Measurements from ENCODE around the gene TENM4. TPM values are rescaled to one million over a fixed set of nuclear protein-coding genes. Genes with fewer than 3 reads are reported as not detected.

Gene TENM4
- total RNA-seq, 2 experiments from 2014 or later, result not detected

GRCh38 chr11:79129702-79130101 is 311.1 kb downstream of the TENM4 start:
- no peaks in the 10 kb centered on the region for H3K27me3 Mint-ChIP-seq
- H3K27ac Mint-ChIP-seq, result no peak overlapping the region
- H3K4me1 Mint-ChIP-seq (ENCODE audit: low read depth), result no peaks in the 10 kb centered on the region
- CTCF ChIA-PET, result no interaction called here
- peaks cover 3% of the 10 kb centered on the region for H3K36me3 Mint-ChIP-seq
- H3K9me3 Mint-ChIP-seq, result peaks cover 13% of the 10 kb centered on the region
- DNase-seq, result no peak
- POLR2A ChIA-PET, result no interaction called here
- H3K4me3 Mint-ChIP-seq, result no peak overlapping the region
- intact Hi-C loops (cut with micrococcal nuclease), result no loop called here

- Mint-ChIP-seq H3K36me3 (peaks cover 3% of the 10 kb centered on the region), H3K4me3 (no peak overlapping the region), H3K27ac (no peak overlapping the region), H3K4me1 (ENCODE audit: low read depth) (no peaks in the 10 kb centered on the region), H3K9me3 (peaks cover 13% of the 10 kb centered on the region), H3K27me3 (no peaks in the 10 kb centered on the region)
- POLR2A ChIA-PET, result no interaction called here
- CTCF ChIA-PET, result no interaction called here
- no peak for DNase-seq
- intact Hi-C loops (cut with micrococcal nuclease), result no loop called here
Measured at GRCh38 chr11:79128291-79128690, 312.5 kb downstream of the TENM4 start.

GRCh38 chr11:79122759-79123158 is 318.1 kb downstream of the TENM4 start:
- H3K4me3 Mint-ChIP-seq, result no peak overlapping the region
- intact Hi-C loops (cut with micrococcal nuclease), result no loop called here
- POLR2A ChIA-PET, result no interaction called here
- peaks cover 9% of the 10 kb centered on the region for H3K9me3 Mint-ChIP-seq
- CTCF ChIA-PET, result no interaction called here
- H3K27me3 Mint-ChIP-seq, result no peaks in the 10 kb centered on the region
- DNase-seq, result no peak
- H3K36me3 Mint-ChIP-seq, result peaks cover 3% of the 10 kb centered on the region
- H3K27ac Mint-ChIP-seq, result no peak overlapping the region
- no peaks in the 10 kb centered on the region for H3K4me1 Mint-ChIP-seq (ENCODE audit: low read depth)

GRCh38 chr11:79121351-79121750 is 319.5 kb downstream of the TENM4 start:
- Mint-ChIP-seq H3K27me3 (no peaks in the 10 kb centered on the region), H3K9me3 (peaks cover 5% of the 10 kb centered on the region), H3K4me1 (ENCODE audit: low read depth) (no peaks in the 10 kb centered on the region), H3K4me3 (no peak overlapping the region), H3K36me3 (peaks cover 3% of the 10 kb centered on the region), H3K27ac (no peak overlapping the region)
- POLR2A ChIA-PET, result no interaction called here
- no peak for DNase-seq
- CTCF ChIA-PET, result no interaction called here
- intact Hi-C loops (cut with micrococcal nuclease), result no loop called here

GRCh38 chr11:79119491-79120284 is 321.1 kb downstream of the TENM4 start:
- Mint-ChIP-seq H3K36me3 (no peaks in the 10 kb centered on the region), H3K4me3 (no peak overlapping the region), H3K4me1 (ENCODE audit: low read depth) (no peaks in the 10 kb centered on the region), H3K27me3 (no peaks in the 10 kb centered on the region), H3K27ac (no peak overlapping the region), H3K9me3 (peaks cover 4% of the 10 kb centered on the region)
- CTCF ChIA-PET, result no interaction called here
- intact Hi-C loops (cut with micrococcal nuclease), result no loop called here
- DNase-seq, result no peak
- POLR2A ChIA-PET, result no interaction called here

GRCh38 chr11:79117488-79117887 is 323.3 kb downstream of the TENM4 start:
- no peaks in the 10 kb centered on the region for H3K4me1 Mint-ChIP-seq (ENCODE audit: low read depth)
- ChIA-PET POLR2A (no interaction called here), CTCF (no interaction called here)
- H3K9me3 Mint-ChIP-seq, result peaks cover 4% of the 10 kb centered on the region
- DNase-seq, result no peak
- H3K27ac Mint-ChIP-seq, result no peak overlapping the region
- H3K4me3 Mint-ChIP-seq, result no peak overlapping the region
- intact Hi-C loops (cut with micrococcal nuclease), result no loop called here
- no peaks in the 10 kb centered on the region for H3K27me3 Mint-ChIP-seq
- H3K36me3 Mint-ChIP-seq, result no peaks in the 10 kb centered on the region

- intact Hi-C loops (cut with micrococcal nuclease), result no loop called here
- ChIA-PET POLR2A (no interaction called here), CTCF (no interaction called here)
- no peaks in the 10 kb centered on the region for H3K27me3 Mint-ChIP-seq
- no peaks in the 10 kb centered on the region for H3K4me1 Mint-ChIP-seq (ENCODE audit: low read depth)
- no peaks in the 10 kb centered on the region for H3K36me3 Mint-ChIP-seq
- peaks cover 4% of the 10 kb centered on the region for H3K9me3 Mint-ChIP-seq
- H3K4me3 Mint-ChIP-seq, result no peak overlapping the region
- no peak overlapping the region for H3K27ac Mint-ChIP-seq
- no peak for DNase-seq
Measured at GRCh38 chr11:79116600-79116999, 324.2 kb downstream of the TENM4 start.

GRCh38 chr11:79113054-79113690 is 327.7 kb downstream of the TENM4 start:
- Mint-ChIP-seq H3K4me3 (no peak overlapping the region), H3K9me3 (peaks cover 4% of the 10 kb centered on the region), H3K4me1 (ENCODE audit: low read depth) (no peaks in the 10 kb centered on the region), H3K27me3 (no peaks in the 10 kb centered on the region), H3K36me3 (no peaks in the 10 kb centered on the region), H3K27ac (no peak overlapping the region)
- DNase-seq, result no peak
- CTCF ChIA-PET, result no interaction called here
- intact Hi-C loops (cut with micrococcal nuclease), result no loop called here
- POLR2A ChIA-PET, result no interaction called here

- intact Hi-C loops (cut with micrococcal nuclease), result no loop called here
- H3K9me3 Mint-ChIP-seq, result peaks cover 4% of the 10 kb centered on the region
- DNase-seq, result no peak
- CTCF ChIA-PET, result no interaction called here
- no peak overlapping the region for H3K27ac Mint-ChIP-seq
- no peak overlapping the region for H3K4me3 Mint-ChIP-seq
- no peaks in the 10 kb centered on the region for H3K27me3 Mint-ChIP-seq
- H3K4me1 Mint-ChIP-seq (ENCODE audit: low read depth), result no peaks in the 10 kb centered on the region
- POLR2A ChIA-PET, result no interaction called here
- no peaks in the 10 kb centered on the region for H3K36me3 Mint-ChIP-seq
Measured at GRCh38 chr11:79110796-79111195, 330.0 kb downstream of the TENM4 start.

GRCh38 chr11:79110321-79110720 is 330.5 kb downstream of the TENM4 start:
- no peaks in the 10 kb centered on the region for H3K4me1 Mint-ChIP-seq (ENCODE audit: low read depth)
- H3K27ac Mint-ChIP-seq, result no peak overlapping the region
- POLR2A ChIA-PET, result no interaction called here
- no peaks in the 10 kb centered on the region for H3K36me3 Mint-ChIP-seq
- H3K4me3 Mint-ChIP-seq, result no peak overlapping the region
- no peaks in the 10 kb centered on the region for H3K27me3 Mint-ChIP-seq
- intact Hi-C loops (cut with micrococcal nuclease), result no loop called here
- DNase-seq, result no peak
- CTCF ChIA-PET, result no interaction called here
- H3K9me3 Mint-ChIP-seq, result peaks cover 4% of the 10 kb centered on the region

- H3K4me3 Mint-ChIP-seq, result no peak overlapping the region
- no peaks in the 10 kb centered on the region for H3K36me3 Mint-ChIP-seq
- DNase-seq, result no peak
- no peak overlapping the region for H3K27ac Mint-ChIP-seq
- no peaks in the 10 kb centered on the region for H3K4me1 Mint-ChIP-seq (ENCODE audit: low read depth)
- ChIA-PET CTCF (no interaction called here), POLR2A (no interaction called here)
- no peaks in the 10 kb centered on the region for H3K27me3 Mint-ChIP-seq
- intact Hi-C loops (cut with micrococcal nuclease), result no loop called here
- no peaks in the 10 kb centered on the region for H3K9me3 Mint-ChIP-seq
Measured at GRCh38 chr11:79108851-79109250, 332.0 kb downstream of the TENM4 start.

GRCh38 chr11:79102840-79103239 is 338.0 kb downstream of the TENM4 start:
- intact Hi-C loops (cut with micrococcal nuclease), result no loop called here
- Mint-ChIP-seq H3K9me3 (no peaks in the 10 kb centered on the region), H3K4me1 (ENCODE audit: low read depth) (no peaks in the 10 kb centered on the region), H3K36me3 (no peaks in the 10 kb centered on the region), H3K4me3 (no peak overlapping the region), H3K27ac (no peak overlapping the region), H3K27me3 (peaks cover 8% of the 10 kb centered on the region)
- POLR2A ChIA-PET, result no interaction called here
- no peak for DNase-seq
- CTCF ChIA-PET, result interaction anchor here (0.9 to 4.7 kb wide), 2 partner anchors 9 to 457 kb away, joined by 3 to 71 read pairs; no protein-coding TSS in a partner anchor

- DNase-seq, result no peak
- Mint-ChIP-seq H3K4me3 (no peak overlapping the region), H3K27ac (no peak overlapping the region), H3K27me3 (peaks cover 8% of the 10 kb centered on the region), H3K9me3 (no peaks in the 10 kb centered on the region), H3K36me3 (no peaks in the 10 kb centered on the region), H3K4me1 (ENCODE audit: low read depth) (no peaks in the 10 kb centered on the region)
- CTCF ChIA-PET, result interaction anchor here (0.9 to 4.7 kb wide), 2 partner anchors 8 to 455 kb away, joined by 3 to 71 read pairs; no protein-coding TSS in a partner anchor
- POLR2A ChIA-PET, result no interaction called here
- intact Hi-C loops (cut with micrococcal nuclease), result no loop called here
Measured at GRCh38 chr11:79101656-79102055, 339.2 kb downstream of the TENM4 start.
